HG03571 (cell line): ENCODE results near the gene FAM98B.

ENCODE experiments used
- ATAC-seq: cut with Tn5 transposase; IDR thresholded peaks from one replicate; pipeline ENCODE4 v1.9.1; 2021; ENCODE audit not compliant: unreplicated experiment

The FAM98B gene

DNA sequence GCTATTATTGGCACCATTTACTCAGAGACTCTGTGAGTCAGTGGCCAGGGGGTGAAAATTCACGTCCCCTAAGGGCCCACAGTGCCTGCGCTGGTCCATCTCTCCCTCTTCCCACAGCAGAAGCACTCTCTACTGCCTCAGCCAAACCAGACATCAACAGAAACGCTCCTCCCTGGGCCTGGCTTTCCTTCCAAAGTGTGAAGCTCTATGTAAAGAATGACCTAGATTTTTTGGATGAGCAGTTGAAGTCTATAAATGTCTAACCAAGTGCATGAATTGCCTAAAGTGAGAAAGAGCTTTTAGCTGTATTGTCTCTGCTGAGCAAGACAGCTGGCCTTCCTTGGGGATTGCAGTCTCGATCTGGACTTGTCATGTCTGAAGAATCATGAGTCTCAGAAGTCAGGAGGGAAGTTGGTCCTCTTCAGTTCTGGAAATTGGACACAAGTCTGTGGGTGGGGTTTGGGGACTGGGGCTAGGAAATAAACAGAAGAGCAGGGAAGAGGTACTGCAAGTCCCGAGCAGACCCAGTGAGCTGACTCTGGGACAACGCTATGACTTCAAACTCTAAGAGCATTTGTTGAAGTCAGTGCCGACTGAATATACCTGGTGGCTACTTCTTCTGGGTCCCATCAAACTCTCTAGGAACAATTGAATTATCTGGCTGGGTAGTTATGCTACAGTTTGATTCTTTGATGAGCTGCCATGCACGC lies 81.7 kb downstream of the FAM98B start:
- no peak for ATAC-seq

- no peak for ATAC-seq
Observed at GRCh38 chr15:38536201-38536676, 82.3 kb downstream of the FAM98B start.
